ENCODE results near the gene BTBD9. TPM values are rescaled to one million over a fixed set of nuclear protein-coding genes. Genes with fewer than 3 reads are reported as not detected.

Gene BTBD9
- total and polyA plus RNA-seq, 4 donors = 8.7 to 73.9 (median 28.3) TPM

DNA sequence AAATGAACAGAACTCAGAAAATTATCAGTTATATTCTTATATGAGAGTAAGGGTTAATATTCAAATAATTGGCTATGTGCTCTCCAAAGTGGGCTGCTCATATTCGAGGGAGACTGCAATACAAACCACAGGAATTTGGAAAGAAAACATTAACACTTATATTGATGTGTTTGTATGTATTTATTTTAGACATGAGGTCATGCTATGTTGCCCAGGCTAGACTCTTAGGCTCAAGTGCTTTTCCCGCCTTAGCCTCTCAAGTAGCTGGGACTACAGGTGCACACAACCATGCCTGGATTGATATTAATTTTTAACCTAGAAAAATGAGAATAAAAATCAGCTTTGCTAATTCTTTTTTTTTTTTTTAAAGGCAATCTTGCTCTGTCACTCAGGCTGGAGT is 35.0 kb downstream of the BTBD9 start:
- H3K27ac ChIP-seq (ENCODE audit: low read depth in 1 of 2, low read length in 1 of 2) = no peak overlapping the region
- peak; percentile 42 to 62 (median 45) for DNase-seq

DNA sequence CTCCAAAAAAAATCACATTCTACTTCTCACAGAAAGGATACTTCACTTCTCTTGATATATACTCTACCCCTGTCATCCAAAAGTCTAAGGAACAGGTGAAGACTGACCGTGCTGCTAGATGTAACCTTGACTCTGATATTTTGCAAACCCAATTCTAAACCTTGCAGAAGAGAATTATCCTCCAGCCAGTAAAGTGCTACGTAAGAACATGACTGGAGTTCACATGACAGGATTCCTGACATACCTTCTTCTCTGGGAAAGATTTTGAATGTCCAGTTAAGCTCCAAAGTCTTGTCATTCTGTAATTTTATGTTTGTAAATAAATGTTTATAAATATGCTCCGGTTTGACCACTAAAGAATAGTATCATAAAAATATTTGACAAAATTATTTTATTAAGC is 35.8 kb downstream of the BTBD9 start:
- H3K4me3 ChIP-seq = no peak overlapping the region
- no peak overlapping the region for H3K27ac ChIP-seq (ENCODE audit: low read depth in 1 of 2, low read length in 1 of 2)
- 59 to 80% methylated on average over 3 of the region's 3 CpGs for WGBS, 2 donors
- TF ChIP-seq, protein P1, sequence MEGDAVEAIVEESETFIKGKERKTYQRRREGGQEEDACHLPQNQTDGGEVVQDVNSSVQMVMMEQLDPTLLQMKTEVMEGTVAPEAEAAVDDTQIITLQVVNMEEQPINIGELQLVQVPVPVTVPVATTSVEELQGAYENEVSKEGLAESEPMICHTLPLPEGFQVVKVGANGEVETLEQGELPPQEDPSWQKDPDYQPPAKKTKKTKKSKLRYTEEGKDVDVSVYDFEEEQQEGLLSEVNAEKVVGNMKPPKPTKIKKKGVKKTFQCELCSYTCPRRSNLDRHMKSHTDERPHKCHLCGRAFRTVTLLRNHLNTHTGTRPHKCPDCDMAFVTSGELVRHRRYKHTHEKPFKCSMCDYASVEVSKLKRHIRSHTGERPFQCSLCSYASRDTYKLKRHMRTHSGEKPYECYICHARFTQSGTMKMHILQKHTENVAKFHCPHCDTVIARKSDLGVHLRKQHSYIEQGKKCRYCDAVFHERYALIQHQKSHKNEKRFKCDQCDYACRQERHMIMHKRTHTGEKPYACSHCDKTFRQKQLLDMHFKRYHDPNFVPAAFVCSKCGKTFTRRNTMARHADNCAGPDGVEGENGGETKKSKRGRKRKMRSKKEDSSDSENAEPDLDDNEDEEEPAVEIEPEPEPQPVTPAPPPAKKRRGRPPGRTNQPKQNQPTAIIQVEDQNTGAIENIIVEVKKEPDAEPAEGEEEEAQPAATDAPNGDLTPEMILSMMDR (IDR thresholded peaks at IDR 0.05; ENCODE audit: control extremely low read depth, extremely low read depth) = no peak
- H3K9me3 ChIP-seq (ENCODE audit: control insufficient read depth in 4 of 4, insufficient read depth in 3 of 4, low read length in 3 of 4) = no peaks in the 10 kb centered on the region
- no peak for ATAC-seq (ENCODE audit: insufficient read depth, low FRiP score)
- H3K9ac ChIP-seq (ENCODE audit: insufficient read depth in 1 of 2, low read length in 2 of 2) = no peak overlapping the region
- no peak for DNase-seq
- H3K27me3 ChIP-seq (ENCODE audit: control insufficient read depth in 3 of 3, insufficient read depth in 3 of 3, low read length in 2 of 3) = no peaks in the 10 kb centered on the region
- H3K4me1 ChIP-seq (ENCODE audit: control insufficient read depth in 5 of 5, insufficient read depth in 5 of 5, low read length in 5 of 5) = peaks cover 0 to 5% (median 0%) of the 10 kb centered on the region in 5 donors
- no peaks in the 10 kb centered on the region for H3K36me3 ChIP-seq (ENCODE audit: control insufficient read depth in 4 of 4, insufficient read depth in 4 of 4, low read length in 4 of 4)

More for the DNA sequence above, 35.0 kb downstream of the BTBD9 start:
- peak; percentile 65 for ATAC-seq (ENCODE audit: insufficient read depth, low FRiP score)
- TF ChIP-seq, protein P1 (IDR thresholded peaks at IDR 0.05; ENCODE audit: control extremely low read depth, extremely low read depth) = no peak
- no peaks in the 10 kb centered on the region for H3K9me3 ChIP-seq (ENCODE audit: control insufficient read depth in 4 of 4, insufficient read depth in 3 of 4, low read length in 3 of 4)
- peaks cover 0 to 7% (median 2%) of the 10 kb centered on the region in 5 donors for H3K4me1 ChIP-seq (ENCODE audit: control insufficient read depth in 5 of 5, insufficient read depth in 5 of 5, low read length in 5 of 5)
- no peaks in the 10 kb centered on the region for H3K36me3 ChIP-seq (ENCODE audit: control insufficient read depth in 4 of 4, insufficient read depth in 4 of 4, low read length in 4 of 4)
- WGBS, 2 donors = 56 to 86% methylated on average over 2 of the region's 2 CpGs
- no peak overlapping the region for H3K4me3 ChIP-seq
- H3K9ac ChIP-seq (ENCODE audit: insufficient read depth in 1 of 2, low read length in 2 of 2) = no peak overlapping the region
- H3K27me3 ChIP-seq (ENCODE audit: control insufficient read depth in 3 of 3, insufficient read depth in 3 of 3, low read length in 2 of 3) = no peaks in the 10 kb centered on the region

DNA sequence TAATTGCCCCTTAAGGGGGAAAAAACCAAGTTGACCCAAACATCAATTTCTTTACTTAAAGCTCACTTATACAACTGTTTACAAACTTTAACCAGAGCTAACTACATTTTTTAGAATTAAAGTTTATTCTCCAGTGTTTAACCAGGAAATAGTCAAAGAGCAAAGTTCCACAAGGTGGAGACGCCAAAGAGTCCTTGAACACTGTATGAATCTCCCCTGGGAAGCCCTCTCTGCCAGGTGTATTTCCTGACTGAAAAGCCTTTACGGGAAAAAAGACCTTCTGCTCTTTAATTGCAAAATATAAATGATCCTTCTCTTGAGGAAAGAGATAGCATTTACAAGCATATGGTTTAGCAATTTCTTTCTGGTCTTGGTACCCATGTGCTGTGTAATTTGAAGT is 36.2 kb downstream of the BTBD9 start:
- TF ChIP-seq, protein P1 (IDR thresholded peaks at IDR 0.05; ENCODE audit: control extremely low read depth, extremely low read depth) = no peak
- Histone ChIP-seq H3K4me3 (no peak overlapping the region), H3K9me3 (ENCODE audit: control insufficient read depth in 4 of 4, insufficient read depth in 3 of 4, low read length in 3 of 4) (no peaks in the 10 kb centered on the region), H3K36me3 (ENCODE audit: control insufficient read depth in 4 of 4, insufficient read depth in 4 of 4, low read length in 4 of 4) (no peaks in the 10 kb centered on the region), H3K27me3 (ENCODE audit: control insufficient read depth in 3 of 3, insufficient read depth in 3 of 3, low read length in 2 of 3) (no peaks in the 10 kb centered on the region), H3K9ac (ENCODE audit: insufficient read depth in 1 of 2, low read length in 2 of 2) (no peak overlapping the region), H3K27ac (ENCODE audit: low read depth in 1 of 2, low read length in 1 of 2) (no peak overlapping the region), H3K4me1 (ENCODE audit: control insufficient read depth in 5 of 5, insufficient read depth in 5 of 5, low read length in 5 of 5) (peaks cover 0 to 5% (median 0%) of the 10 kb centered on the region in 5 donors)
- DNase-seq (no peak), ATAC-seq (ENCODE audit: insufficient read depth, low FRiP score) (peak; percentile 28)
- 68 to 79% methylated on average over 2 of the region's 2 CpGs for WGBS, 2 donors

DNA sequence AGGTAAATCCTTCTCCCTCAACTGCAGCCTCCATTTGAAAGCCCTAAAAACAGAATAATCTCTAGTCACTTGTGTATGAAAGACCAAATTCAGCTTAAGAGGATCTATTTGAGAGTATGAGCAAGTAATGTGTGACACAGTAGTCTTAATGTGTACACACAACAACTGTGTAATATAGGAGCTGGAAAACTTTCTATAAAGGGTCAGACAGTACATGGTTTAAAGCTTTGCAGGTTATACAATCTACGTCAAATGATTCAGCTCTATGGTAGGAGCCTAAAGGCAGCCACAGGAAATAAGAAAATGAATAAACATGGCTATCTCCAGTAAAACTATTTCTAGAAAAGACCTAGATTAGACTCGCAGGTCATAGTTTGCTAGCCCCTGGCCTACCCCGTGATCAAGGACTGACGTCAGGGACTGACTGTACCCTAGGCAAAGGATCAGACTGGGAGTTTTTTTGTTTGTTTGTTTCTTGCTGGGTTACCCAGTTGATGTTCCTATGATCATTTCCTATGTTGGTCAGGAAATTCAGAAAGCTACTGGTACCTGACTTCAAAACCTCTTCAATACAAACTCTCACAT is 39.7 kb downstream of the BTBD9 start:
- Histone ChIP-seq H3K4me1 (ENCODE audit: control insufficient read depth in 5 of 5, insufficient read depth in 5 of 5, low read length in 5 of 5) (peaks cover 0 to 5% (median 0%) of the 10 kb centered on the region in 5 donors), H3K9me3 (ENCODE audit: control insufficient read depth in 4 of 4, insufficient read depth in 3 of 4, low read length in 3 of 4) (no peaks in the 10 kb centered on the region), H3K9ac (ENCODE audit: insufficient read depth in 1 of 2, low read length in 2 of 2) (no peak overlapping the region), H3K27ac (ENCODE audit: low read depth in 1 of 2, low read length in 1 of 2) (no peak overlapping the region), H3K27me3 (ENCODE audit: control insufficient read depth in 3 of 3, insufficient read depth in 3 of 3, low read length in 2 of 3) (no peaks in the 10 kb centered on the region), H3K4me3 (no peak overlapping the region), H3K36me3 (ENCODE audit: control insufficient read depth in 4 of 4, insufficient read depth in 4 of 4, low read length in 4 of 4) (peaks cover 0 to 3% (median 0%) of the 10 kb centered on the region in 4 donors)
- TF ChIP-seq, protein P1 (IDR thresholded peaks at IDR 0.05; ENCODE audit: control extremely low read depth, extremely low read depth) = no peak
- 82 to 95% methylated on average over 4 of the region's 4 CpGs for WGBS, 2 donors
- ATAC-seq (ENCODE audit: insufficient read depth, low FRiP score) (no peak), DNase-seq (no peak)
